Stomach (tissue), 4 donors: Measurements from ENCODE around the gene PPM1F.

Experiments used
- CTCF ChIP-seq, 7 experiments: fragments of 450-650 bp in 4 of 7; fragments of 200-600 bp in 3 of 7; sonication (generic) in 3 of 7; IDR thresholded peaks; one replicate each; pipeline ENCODE4 v1.5.1; 2016 to 2019; ENCODE audit warnings: antibody characterized with exemption in 7 of 7, control low read depth in 2 of 7, mild to moderate bottlenecking in 1 of 7
- POLR2A ChIP-seq, 4 donors: fragments of 450-650 bp; IDR thresholded peaks; one replicate each; pipeline ENCODE4 v1.6.1; 2016; ENCODE audit warnings: antibody characterized with exemption in 4 of 4, control low read depth in 2 of 4, mild to moderate bottlenecking in 1 of 4, moderate library complexity in 1 of 4

- TF ChIP-seq CTCF (IDR thresholded peaks at IDR 0.05) = no peak
- TF ChIP-seq POLR2A (IDR thresholded peaks at IDR 0.05) = no peak
Measured at GRCh38 chr22:21927174-21927823, 25.3 kb downstream of the PPM1F start.
